GM06990 (cell line): ENCODE measurements around the gene SASH1.

Experiments used
- DNase-seq: peaks from one replicate; pipeline ENCODE4 v3.0.0-alpha.2; 2011; ENCODE audit not compliant: insufficient read length; ENCODE audit errors: extremely low read depth
- H3K27me3 ChIP-seq: replicated peaks from 2 replicates; pipeline ENCODE4 v1.6.0; 2011; ENCODE audit warnings: low read length; ENCODE audit not compliant: control insufficient read depth, insufficient read depth
- H3K36me3 ChIP-seq: 2 replicates; pipeline ENCODE4 v1.5.1; 2011; ENCODE audit warnings: low read length; ENCODE audit not compliant: control insufficient read depth, insufficient read depth
- H3K4me3 ChIP-seq: replicated peaks from 2 replicates; pipeline ENCODE4 v1.5.1; 2011; ENCODE audit warnings: low read depth, mild to moderate bottlenecking, control low read depth, low read length
- TF ChIP-seq, protein P1 (sequence below): IDR thresholded peaks from 2 replicates; pipeline ENCODE4 v1.5.1; 2011; ENCODE audit warnings: low read length, control low read depth, mild to moderate bottlenecking, inconsistent platforms; ENCODE audit not compliant: insufficient read depth, poor library complexity, severe bottlenecking

Gene SASH1

DNA sequence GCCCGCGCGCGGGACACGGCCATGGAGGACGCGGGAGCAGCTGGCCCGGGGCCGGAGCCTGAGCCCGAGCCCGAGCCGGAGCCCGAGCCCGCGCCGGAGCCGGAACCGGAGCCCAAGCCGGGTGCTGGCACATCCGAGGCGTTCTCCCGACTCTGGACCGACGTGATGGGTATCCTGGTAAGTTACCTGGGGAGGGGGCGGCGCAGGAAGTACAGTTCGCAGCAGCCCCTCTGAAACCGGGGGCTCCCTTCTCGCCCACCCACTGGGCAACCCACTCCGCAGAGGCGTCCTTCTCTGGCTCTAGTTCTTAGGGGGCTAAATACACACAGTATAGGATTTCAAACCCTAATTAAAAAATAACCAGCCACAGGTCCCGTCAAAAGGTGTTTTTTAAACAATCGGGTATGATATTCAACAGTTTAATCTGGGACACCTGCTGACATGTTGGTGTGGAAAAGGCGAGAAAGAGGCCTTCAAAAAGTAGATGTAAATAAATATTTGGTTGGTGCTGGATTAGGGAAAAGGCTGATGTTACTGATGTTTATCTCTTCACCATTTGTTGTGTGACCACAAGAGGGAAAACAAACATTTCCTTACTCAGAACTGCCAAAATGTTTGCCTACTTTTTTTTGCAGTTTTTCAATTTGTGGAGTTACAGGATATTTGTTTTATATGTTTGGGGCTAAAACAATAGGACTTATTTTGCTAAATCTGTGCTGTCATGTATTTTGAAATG, 577 bp downstream of the SASH1 start:
- TF ChIP-seq, protein P1, sequence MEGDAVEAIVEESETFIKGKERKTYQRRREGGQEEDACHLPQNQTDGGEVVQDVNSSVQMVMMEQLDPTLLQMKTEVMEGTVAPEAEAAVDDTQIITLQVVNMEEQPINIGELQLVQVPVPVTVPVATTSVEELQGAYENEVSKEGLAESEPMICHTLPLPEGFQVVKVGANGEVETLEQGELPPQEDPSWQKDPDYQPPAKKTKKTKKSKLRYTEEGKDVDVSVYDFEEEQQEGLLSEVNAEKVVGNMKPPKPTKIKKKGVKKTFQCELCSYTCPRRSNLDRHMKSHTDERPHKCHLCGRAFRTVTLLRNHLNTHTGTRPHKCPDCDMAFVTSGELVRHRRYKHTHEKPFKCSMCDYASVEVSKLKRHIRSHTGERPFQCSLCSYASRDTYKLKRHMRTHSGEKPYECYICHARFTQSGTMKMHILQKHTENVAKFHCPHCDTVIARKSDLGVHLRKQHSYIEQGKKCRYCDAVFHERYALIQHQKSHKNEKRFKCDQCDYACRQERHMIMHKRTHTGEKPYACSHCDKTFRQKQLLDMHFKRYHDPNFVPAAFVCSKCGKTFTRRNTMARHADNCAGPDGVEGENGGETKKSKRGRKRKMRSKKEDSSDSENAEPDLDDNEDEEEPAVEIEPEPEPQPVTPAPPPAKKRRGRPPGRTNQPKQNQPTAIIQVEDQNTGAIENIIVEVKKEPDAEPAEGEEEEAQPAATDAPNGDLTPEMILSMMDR: no peak
- no peaks in the 10 kb centered on the region for H3K36me3 ChIP-seq
- H3K4me3 ChIP-seq: no peak overlapping the region
- no peak for DNase-seq
- peaks cover 1% of the 10 kb centered on the region for H3K27me3 ChIP-seq

DNA sequence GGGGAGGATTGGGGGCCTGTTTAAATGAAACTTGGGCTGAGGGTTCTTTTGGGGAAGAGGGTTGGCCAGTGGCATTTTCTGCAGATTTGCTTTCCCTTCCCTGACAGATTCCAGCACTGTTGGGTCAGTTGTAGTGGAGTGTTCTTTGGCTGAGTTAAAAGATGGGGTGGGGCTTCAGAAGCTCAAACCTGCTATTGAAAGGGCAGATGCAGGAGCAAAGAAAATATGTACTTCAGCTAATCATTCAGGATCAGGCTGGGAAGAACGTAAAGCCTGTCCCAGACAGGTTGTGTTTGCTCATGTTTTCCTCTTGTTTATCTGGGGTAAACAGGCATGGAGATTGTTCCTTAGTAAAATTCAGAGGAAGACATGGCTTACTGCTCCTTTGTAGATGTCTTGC, 2.5 kb downstream of the SASH1 start:
- TF ChIP-seq, protein P1: no peak
- no peak overlapping the region for H3K4me3 ChIP-seq
- H3K27me3 ChIP-seq: peaks cover 1% of the 10 kb centered on the region
- DNase-seq: no peak
- no peaks in the 10 kb centered on the region for H3K36me3 ChIP-seq

DNA sequence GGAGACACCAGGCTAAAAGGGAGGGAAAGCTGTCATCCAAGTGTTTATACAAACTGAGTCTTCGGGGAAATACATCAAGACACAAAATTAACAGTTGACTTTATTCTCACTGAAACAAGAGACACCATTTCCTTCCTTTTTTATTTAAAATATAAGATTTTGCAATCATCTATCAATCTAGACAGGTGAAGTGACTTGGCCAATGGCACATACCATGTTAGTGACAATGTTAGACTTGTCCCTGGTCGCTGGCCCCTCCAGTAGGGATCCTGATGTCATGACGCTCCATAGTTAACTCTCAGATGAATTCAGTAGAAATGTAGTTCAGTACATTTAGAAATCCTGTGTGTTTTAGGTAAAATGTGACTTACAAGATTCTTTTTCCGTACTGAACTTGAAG, 2.9 kb downstream of the SASH1 start:
- no peak for DNase-seq
- Histone ChIP-seq H3K4me3 (no peak overlapping the region), H3K27me3 (peaks cover 1% of the 10 kb centered on the region), H3K36me3 (no peaks in the 10 kb centered on the region)
- TF ChIP-seq, protein P1: no peak

DNA sequence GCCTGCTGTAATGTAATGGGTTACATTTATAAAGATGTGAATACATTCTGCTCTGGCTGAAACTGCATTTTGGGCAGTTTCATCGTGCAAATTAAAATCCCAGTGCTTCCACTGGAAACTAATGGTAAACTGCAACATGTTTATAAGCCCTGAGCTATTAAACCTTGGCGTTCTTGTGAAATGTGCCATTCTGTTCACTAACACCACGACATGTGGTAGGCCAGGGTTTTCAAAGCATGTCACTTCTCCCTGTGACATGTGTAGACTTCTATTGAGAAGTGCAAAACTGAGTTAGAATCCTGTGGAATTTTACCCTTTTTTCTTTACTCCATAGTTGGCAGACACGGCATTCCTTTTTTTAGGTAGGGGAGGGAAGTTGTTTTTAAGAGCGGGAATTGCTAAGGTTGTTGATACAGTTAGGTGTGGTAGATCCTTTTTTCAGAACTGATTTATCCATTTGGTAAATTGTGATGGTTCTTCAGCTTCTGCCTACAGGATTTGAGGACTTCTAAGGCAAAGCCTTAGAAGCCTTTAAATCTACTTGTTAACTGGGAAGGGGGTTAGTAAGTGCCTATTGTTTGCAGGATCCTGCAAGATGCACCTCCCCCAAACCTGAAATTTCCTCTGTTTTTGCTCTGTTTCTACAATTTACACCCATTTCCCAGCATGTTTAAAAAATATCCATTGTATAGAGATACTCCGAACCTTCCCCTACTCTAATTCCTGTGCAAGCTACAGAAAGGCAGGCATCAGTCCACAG, 4.2 kb downstream of the SASH1 start:
- H3K4me3 ChIP-seq: no peak overlapping the region
- TF ChIP-seq, protein P1: no peak

DNA sequence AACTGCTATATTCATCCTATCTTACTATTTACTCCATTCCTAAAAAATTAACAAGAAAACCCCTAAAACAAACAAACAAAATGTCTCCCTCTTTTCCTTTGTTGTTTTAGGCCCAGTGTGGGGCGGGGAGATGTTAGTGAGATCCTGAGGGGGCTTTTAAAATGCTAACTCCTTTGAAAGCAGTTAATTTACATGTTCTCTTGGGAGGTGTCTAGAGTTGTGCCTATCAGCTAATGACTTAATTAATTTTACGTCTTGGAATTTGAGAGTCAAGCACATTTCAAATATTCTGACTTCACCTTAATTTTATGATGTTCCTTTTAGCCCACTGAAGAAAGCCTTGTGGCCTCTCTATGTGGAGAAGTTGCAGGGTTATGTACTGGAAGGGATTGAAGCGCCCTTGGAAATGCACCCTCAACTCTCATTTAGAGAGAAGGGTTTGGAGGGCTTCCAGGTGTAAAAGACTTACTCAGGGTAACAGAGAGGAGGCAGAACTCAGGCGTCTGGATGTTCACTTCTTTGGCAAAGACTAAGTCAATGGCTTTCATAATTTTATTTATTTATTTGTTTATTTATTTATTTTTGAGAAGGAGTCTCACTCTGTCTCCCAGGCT, 4.9 kb downstream of the SASH1 start:
- H3K36me3 ChIP-seq: no peaks in the 10 kb centered on the region
- TF ChIP-seq, protein P1: no peak
- DNase-seq: no peak

More for the DNA sequence above, 4.2 kb downstream of the SASH1 start:
- Histone ChIP-seq H3K27me3 (peaks cover 1% of the 10 kb centered on the region; the same call in 1 of the 2 replicates), H3K36me3 (no peaks in the 10 kb centered on the region)
- DNase-seq: no peak

More for the DNA sequence above, 4.9 kb downstream of the SASH1 start:
- no peak overlapping the region for H3K4me3 ChIP-seq
- no peaks in the 10 kb centered on the region; the same call in 1 of the 2 replicates for H3K27me3 ChIP-seq
